HG03064 (cell line): ENCODE data around the gene CDH22.

Experiments used
- ATAC-seq: cut with Tn5 transposase; IDR thresholded peaks from one replicate; pipeline ENCODE4 v1.9.1; 2021; ENCODE audit warnings: low read depth; ENCODE audit not compliant: unreplicated experiment

Gene CDH22

DNA sequence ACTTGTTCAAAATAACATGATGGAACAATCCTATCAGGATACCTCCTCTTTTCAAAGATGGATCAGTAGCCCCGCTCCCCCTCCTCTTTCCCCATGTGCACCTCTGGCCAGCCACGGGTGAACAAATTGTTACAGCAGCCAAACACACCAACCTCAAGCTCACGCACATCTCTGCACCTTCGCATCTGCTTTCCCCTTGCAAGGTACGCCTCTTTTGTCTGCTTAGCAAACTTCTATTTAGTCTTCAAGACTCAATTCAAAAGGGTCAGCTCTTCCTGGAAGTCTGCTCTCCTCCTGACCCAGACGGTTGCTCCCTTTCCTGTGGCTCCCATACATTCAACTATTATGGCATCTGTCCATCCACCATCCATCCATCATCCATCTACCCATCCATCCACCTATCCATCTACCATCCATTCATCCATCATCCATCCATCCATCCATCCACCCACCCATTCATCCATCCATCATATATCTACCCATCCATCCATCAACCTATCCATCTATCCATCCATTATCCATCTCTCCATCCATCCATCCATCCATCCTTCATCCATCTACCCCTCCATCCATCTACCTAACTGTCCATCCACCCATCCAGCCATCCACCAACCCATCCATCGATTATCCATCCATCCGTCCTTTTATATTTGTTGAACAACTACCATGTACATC lies 36.3 kb upstream of the CDH22 start:
- no peak for ATAC-seq

- no peak for ATAC-seq
Measured at GRCh38 chr20:46343975-46344357, 35.7 kb upstream of the CDH22 start.

DNA sequence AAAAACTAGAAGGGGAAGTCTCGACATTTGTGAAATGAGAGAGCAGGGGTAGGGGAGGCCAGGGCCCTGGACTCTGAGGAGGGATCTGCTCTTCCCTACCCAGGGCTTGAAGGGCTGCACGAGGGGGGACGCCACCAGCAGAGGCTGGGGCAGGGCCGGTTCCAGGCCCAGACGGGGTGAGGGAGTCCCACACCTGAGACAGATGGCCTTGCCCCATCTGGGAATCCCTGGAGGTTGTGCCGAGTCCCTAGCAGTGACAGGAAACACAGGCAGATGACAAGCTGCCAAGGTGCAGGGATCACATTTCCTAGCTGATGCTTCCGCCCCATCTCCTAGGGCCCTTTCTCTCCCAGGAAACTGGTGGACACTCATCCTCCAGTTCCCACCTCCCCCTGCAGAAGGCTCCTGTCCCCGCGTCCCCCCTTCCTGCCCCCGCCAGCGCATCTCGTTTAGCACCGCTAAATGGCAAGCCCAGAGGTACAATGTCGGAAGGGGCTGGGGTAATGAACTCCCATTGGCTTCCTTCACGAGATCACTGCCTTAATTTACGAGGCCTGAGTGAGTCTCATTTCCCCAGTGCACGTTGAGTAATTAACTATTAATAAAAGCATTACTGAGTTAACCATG lies 35.2 kb upstream of the CDH22 start:
- ATAC-seq: no peak

DNA sequence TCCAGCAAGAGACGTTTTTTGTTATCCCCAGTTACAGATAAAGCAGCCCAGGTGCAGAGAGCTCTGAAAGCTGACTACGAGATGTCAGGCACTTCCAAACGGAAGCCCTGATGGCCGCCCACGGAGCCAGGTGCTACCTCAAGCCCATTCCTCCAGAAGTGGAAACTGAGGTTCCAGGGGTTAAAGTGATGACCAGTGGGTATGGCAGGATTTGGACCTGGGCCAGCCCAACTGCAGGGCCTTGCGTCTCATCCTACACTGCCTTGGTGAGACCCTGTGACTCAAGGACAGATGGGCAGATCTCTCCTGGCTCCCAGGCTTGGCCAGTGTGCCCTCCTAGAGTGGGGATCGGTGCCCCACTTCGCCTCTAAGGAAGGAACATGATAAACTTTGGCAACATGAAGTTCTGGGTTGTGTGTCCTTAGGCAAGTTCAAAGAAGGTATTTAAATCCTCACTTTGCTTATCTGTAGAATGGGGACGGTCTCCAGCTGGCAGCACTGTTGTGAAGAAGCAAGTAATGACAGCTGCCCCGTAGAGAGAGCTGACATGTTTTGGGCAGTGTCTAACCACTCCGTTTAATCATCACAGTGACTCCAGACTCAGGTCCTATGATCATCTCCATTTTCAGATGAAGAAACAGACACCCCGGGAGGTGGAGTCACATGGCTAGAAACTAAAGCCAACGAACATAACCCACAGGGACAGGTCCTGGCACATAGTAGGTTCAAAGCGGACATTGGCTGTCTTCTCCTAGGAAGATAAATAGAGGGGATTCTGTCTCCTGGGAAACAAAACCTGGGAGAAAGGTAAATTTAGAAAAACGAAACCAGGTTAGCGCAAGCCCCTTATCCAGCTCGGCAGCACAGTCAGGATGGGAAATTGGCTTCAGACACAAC lies 34.4 kb upstream of the CDH22 start:
- ATAC-seq: no peak

GRCh38 chr20:46342010-46342378 lies 33.7 kb upstream of the CDH22 start:
- ATAC-seq: no peak

GRCh38 chr20:46341074-46342009 lies 33.0 kb upstream of the CDH22 start:
- no peak for ATAC-seq

GRCh38 chr20:46339037-46339436 lies 30.7 kb upstream of the CDH22 start:
- no peak for ATAC-seq

DNA sequence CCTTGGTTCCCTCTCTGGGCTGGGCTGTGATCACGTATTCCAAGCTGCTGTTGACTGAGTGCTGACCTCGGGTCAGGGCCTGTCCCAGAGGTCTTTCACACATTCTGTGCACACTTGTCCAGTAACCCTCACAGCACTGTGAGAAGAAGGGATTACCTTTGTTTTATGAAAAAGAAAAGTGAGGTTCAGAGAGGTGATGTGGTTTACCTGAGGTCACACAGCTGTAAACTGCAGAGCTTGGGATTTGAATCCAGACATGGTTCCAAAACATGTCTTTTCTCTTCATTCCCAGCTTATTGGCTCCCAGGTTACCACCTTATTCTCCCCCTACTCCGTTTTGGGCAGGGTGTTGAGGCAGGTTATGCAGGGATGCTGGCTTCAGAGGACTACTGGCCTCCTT lies 28.4 kb upstream of the CDH22 start:
- no peak for ATAC-seq

DNA sequence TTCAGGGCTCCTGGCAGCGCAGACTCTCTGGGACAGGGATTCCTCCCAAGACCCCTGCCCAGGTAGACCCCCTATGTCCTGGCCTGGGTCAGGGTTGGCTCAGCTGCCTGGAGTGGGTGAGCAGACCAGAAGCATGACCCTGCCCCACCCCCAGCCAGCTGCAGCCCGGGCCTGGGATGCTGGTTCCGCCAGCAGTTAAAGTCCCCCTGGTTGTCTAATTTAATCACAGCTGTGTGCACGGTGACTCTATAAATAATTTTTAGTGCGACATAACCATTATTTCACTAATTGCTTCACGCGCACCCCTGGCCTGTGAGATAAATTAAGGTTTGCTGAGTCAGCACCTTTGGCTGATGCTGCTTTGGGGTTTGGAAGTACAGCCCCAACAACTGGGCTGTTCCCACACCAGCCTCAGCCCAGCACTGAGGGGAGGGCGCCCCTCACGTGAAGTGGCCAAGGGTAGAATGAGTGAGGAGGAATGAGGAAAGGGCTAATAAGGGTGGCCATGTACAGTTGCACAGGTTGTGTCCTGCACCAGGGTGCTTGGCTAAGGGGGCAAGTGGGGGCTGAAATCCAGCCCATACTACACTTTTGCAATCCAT lies 26.1 kb upstream of the CDH22 start:
- ATAC-seq: no peak

GRCh38 chr20:46333161-46333991 lies 25.1 kb upstream of the CDH22 start:
- ATAC-seq: no peak

GRCh38 chr20:46332373-46333160 lies 24.3 kb upstream of the CDH22 start:
- no peak for ATAC-seq

- no peak for ATAC-seq
Measured at GRCh38 chr20:46331611-46332361, 23.5 kb upstream of the CDH22 start.

DNA sequence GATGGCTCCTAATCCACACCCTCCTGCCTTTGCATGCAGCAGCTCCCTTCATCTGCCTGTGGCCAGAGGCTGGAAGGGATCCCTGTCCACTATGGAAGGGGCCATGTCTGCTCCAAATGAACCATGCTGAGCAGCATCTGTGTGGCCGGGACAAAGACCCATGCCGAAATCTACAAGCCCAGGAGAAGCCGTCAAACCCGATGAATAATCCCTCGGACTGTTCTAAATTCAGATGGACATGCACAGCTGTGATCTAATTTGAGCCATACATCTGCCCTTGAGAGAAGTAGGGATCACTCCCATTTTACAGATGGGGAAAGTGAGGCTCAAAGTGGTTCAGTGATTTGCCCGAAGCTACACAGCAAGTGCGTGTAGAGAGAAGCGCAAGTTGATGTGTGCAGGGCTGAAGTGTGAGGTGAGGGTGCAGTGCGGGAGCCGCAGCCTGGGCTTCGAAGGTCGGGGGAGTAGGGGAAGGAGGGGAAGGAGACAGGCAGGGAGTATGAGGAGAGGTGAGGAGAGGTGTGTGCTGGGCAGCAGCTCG lies 22.6 kb upstream of the CDH22 start:
- ATAC-seq: no peak

- no peak for ATAC-seq
Measured at GRCh38 chr20:46330072-46330763, 21.9 kb upstream of the CDH22 start.

- no peak for ATAC-seq
Measured at GRCh38 chr20:46328200-46328882, 20.0 kb upstream of the CDH22 start.

DNA sequence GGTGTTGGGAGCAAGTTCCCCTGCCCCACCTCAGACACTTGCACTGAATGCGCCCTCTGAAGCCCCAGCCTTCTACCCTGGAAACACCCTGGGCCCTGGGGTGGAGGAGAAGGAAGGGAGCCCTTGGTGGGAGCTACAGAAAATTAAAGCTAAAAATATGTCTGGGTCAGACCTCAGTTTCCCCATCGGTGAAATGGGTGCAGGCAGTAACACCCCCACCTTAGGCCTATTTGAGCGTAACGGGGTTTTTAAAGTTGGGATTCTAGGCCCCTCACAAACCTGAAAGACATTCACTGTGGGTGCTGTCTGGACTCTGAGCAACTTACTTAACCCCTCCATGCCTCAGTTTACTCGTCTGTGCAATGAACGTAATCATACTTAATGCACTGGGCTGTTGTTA lies 19.3 kb upstream of the CDH22 start:
- ATAC-seq: no peak
